Adrenal gland (tissue), 5 donors: Measurements from ENCODE around the gene FAM120B.

Source experiments
- CTCF ChIP-seq, 6 experiments: fragments of 450-650 bp in 4 of 6; fragments of 200-600 bp in 2 of 6; sonication (generic) in 1 of 6; IDR thresholded peaks; 1 replicate in 5 of 6; 2 replicates in 1 of 6; pipeline versions ENCODE4 v1.5.1 to v1.8.0; 2016 to 2021; ENCODE audit warnings: antibody characterized with exemption in 6 of 6, mild to moderate bottlenecking in 2 of 6, moderate library complexity in 1 of 6
- POLR2A ChIP-seq, 2 donors: fragments of 450-650 bp; IDR thresholded peaks; one replicate each; pipeline ENCODE4 v1.6.1; 2017; ENCODE audit warnings: antibody characterized with exemption in 2 of 2, mild to moderate bottlenecking in 2 of 2, moderate library complexity in 1 of 2
- donor health status: DM: no; HTN: no; CAD: no.

- TF ChIP-seq CTCF (IDR thresholded peaks at IDR 0.05) (no peak), POLR2A (IDR thresholded peaks at IDR 0.05) (no peak)
Observed at GRCh38 chr6:170446841-170447560, 140.4 kb downstream of the FAM120B start.
